ENCODE measurements around the gene STAT3. TPM values are rescaled to one million over a fixed set of nuclear protein-coding genes. Genes with fewer than 3 reads are reported as not detected.

The STAT3 gene
- 100 to 1,000 TPM; 276 to 286 TPM for total RNA-seq

- peak; percentile 89 for ATAC-seq
- TF ChIP-seq, protein P1, sequence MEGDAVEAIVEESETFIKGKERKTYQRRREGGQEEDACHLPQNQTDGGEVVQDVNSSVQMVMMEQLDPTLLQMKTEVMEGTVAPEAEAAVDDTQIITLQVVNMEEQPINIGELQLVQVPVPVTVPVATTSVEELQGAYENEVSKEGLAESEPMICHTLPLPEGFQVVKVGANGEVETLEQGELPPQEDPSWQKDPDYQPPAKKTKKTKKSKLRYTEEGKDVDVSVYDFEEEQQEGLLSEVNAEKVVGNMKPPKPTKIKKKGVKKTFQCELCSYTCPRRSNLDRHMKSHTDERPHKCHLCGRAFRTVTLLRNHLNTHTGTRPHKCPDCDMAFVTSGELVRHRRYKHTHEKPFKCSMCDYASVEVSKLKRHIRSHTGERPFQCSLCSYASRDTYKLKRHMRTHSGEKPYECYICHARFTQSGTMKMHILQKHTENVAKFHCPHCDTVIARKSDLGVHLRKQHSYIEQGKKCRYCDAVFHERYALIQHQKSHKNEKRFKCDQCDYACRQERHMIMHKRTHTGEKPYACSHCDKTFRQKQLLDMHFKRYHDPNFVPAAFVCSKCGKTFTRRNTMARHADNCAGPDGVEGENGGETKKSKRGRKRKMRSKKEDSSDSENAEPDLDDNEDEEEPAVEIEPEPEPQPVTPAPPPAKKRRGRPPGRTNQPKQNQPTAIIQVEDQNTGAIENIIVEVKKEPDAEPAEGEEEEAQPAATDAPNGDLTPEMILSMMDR (IDR thresholded peaks at IDR 0.05) = no peak
- Mint-ChIP-seq H3K27ac (peak within 1 kb of the TSS; percentile 100), H3K27me3 (no peaks in the 10 kb centered on the region), H3K4me3 (peak within 1 kb of the TSS; percentile 97), H3K9me3 (peaks cover 2% of the 10 kb centered on the region), H3K36me3 (ENCODE audit: low read depth) (peaks cover 36% of the 10 kb centered on the region), H3K4me1 (ENCODE audit: low read depth) (peaks cover 55% of the 10 kb centered on the region)
- ChIA-PET CTCF (interaction anchor here (0.9 to 32.2 kb wide), 13 partner anchors 9 to 371 kb away, joined by 3 to 968 read pairs (median 6); partner anchors contain the start of gene DNAJC7), POLR2A (interaction anchor here (0.7 to 3.8 kb wide), 23 partner anchors 10 to 205 kb away, joined by 3 to 37 read pairs (median 4); partner anchors contain the start of genes PSMC3IP and STAT5A)
- intact Hi-C loops (cut with micrococcal nuclease) = loop anchor here (5.0 kb wide), 2 partner anchors 46 to 66 kb away; no protein-coding TSS in a partner anchor
- DNase-seq = peak; percentile 100
Measured at GRCh38 chr17:42388381-42389134, at the start of gene STAT3. TSS of gene STAT3 (minus strand) at chr17:42388442. CDS start at chr17:42348516, 39,926 bp downstream.

DNA sequence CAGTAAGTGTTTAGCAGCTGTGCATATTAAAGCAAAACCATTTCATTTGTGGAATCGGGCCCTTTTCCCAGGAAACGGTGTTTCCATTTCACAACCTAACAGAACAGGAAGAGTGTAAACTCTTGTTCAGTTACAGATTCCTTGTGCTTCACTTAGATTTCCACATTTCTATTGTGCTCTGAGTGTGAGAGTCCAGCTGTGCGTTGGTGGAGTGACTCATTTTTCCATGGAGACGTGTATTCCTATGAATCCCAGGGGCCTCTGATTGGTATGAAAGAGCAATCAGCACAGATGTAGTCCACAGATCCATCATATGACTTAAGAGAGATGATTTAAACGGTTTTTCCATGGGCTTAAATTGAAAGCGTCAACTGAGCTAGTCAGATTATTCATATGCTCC is 48.1 kb upstream of the STAT3 start:
- Mint-ChIP-seq H3K27me3 (no peaks in the 10 kb centered on the region), H3K9me3 (no peaks in the 10 kb centered on the region), H3K27ac (no peak overlapping the region), H3K36me3 (ENCODE audit: low read depth) (no peaks in the 10 kb centered on the region), H3K4me1 (ENCODE audit: low read depth) (peaks cover 1% of the 10 kb centered on the region), H3K4me3 (no peak overlapping the region)
- CTCF ChIA-PET = interaction anchor here (1.6 to 2.6 kb wide), 5 partner anchors 8 to 214 kb away, joined by 4 to 7 read pairs (median 7); no protein-coding TSS in a partner anchor
- ATAC-seq = no peak
- intact Hi-C loops (cut with micrococcal nuclease) = no loop called here
- no peak for DNase-seq
- TF ChIP-seq, protein P1 (IDR thresholded peaks at IDR 0.05) = no peak
- POLR2A ChIA-PET = no interaction called here

DNA sequence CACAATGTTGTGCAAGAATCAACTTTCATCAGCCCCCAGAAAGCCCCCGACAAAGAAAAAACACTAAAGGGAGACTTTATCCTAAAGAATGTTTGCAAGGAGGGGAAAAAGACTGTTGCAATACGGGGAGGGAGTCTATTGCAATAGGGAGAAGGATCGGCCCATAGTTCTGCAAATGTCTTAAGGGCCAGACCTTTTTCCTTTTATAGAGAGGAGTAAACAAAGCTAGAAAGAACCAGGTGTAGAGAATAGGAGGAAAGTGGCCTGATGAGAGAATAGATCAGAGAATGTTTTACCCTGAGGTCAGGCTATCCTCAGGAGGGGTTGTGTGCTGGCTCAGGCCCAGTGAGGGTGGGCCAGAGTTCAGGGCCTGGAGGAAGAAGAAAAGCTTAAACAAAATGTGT is 43.5 kb upstream of the STAT3 start:
- Mint-ChIP-seq H3K4me1 (ENCODE audit: low read depth) (no peaks in the 10 kb centered on the region), H3K9me3 (no peaks in the 10 kb centered on the region), H3K36me3 (ENCODE audit: low read depth) (no peaks in the 10 kb centered on the region), H3K4me3 (no peak overlapping the region), H3K27me3 (peaks cover 2% of the 10 kb centered on the region), H3K27ac (no peak overlapping the region)
- ChIA-PET CTCF (interaction anchor here (0.7 to 3.5 kb wide), 8 partner anchors 9 to 289 kb away, joined by 3 to 13 read pairs (median 3); partner anchors contain the start of gene CAVIN1), POLR2A (no interaction called here)
- no peak for ATAC-seq
- intact Hi-C loops (cut with micrococcal nuclease) = no loop called here
- TF ChIP-seq, protein P1 (IDR thresholded peaks at IDR 0.05) = no peak
- DNase-seq = no peak

DNA sequence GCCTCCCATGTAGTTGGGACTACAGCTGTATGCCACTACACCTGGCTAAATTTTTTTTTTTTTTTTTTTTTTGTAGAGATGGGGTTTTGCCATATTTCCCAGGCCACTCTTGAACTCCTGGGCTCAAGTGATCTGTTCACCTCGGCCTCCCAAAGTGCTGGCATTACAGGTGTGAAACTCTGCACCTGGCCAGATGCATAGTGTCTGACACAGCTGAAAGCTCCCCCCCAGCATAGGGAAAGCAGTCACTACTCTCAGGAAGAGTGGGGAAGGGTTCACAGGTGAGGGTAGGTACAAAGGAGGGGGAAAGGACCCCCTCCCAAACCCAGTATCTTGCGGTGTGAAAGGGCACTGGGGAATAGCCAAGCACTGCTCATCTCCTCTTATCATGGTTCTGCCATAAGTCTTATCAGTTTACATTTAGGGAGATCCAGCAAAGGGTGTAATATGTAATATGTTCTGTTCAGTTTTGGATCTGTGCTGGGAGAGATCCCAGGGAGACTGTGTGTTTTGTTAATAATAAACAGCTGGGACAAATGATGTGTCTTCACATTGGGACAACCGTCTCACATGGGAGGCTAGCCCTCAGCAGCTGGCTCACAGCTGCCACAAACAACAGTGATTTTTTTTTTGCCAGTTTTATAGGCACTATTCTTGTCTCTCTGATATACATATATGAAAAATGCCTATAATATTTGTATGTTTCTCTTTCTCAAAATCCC is 41.6 kb upstream of the STAT3 start:
- Mint-ChIP-seq H3K27me3 (peaks cover 2% of the 10 kb centered on the region), H3K4me1 (ENCODE audit: low read depth) (no peaks in the 10 kb centered on the region), H3K4me3 (no peak overlapping the region), H3K27ac (no peak overlapping the region), H3K9me3 (no peaks in the 10 kb centered on the region), H3K36me3 (ENCODE audit: low read depth) (no peaks in the 10 kb centered on the region)
- ATAC-seq = no peak
- POLR2A ChIA-PET = no interaction called here
- intact Hi-C loops (cut with micrococcal nuclease) = no loop called here
- no peak for DNase-seq
- CTCF ChIA-PET = interaction anchor here (1.3 to 1.5 kb wide), 2 partner anchors 9 to 55 kb away, joined by 3 to 7 read pairs; no protein-coding TSS in a partner anchor
- TF ChIP-seq, protein P1 (IDR thresholded peaks at IDR 0.05) = no peak

All from activated CD8-positive, alpha-beta T cell treated with anti-CD3 and anti-CD28 coated beads for 36 hours (primary cell).